ACHN (cell line): ENCODE data around the gene FAM89B.

ENCODE experiments used
- DNase-seq: peaks from one replicate; pipeline ENCODE4 v3.0.0-alpha.2; 2015
- in situ Hi-C: cut with HindIII; loops from 2 replicates; pipeline ENCODE4 v1.10.0; 2017; ENCODE audit warnings: low sequenced_read_pairs, low pct_ligation_motif_present, low pct_unique_long_range_greater_than_20kb

The FAM89B gene

GRCh38 chr11:65569164-65569972 lies 3.0 kb upstream of the FAM89B start:
- DNase-seq = no peak
- in situ Hi-C loops = no loop called here

GRCh38 chr11:65569973-65570918 lies 2.1 kb upstream of the FAM89B start, which contains the start of gene ZNRD2:
Gene ZNRD2, plus strand, starts transcription at chr11:65570477. Its CDS starts 15 bp downstream, at chr11:65570492.
- in situ Hi-C loops = no loop called here
- peak; percentile 97 for DNase-seq

- DNase-seq = no peak
Measured at GRCh38 chr11:65571420-65571819, 918 bp upstream of the FAM89B start.

GRCh38 chr11:65571940-65572339 lies 398 bp upstream of the FAM89B start:
- peak; percentile 67 for DNase-seq
- in situ Hi-C loops = no loop called here

More at GRCh38 chr11:65571420-65571819, 918 bp upstream of the FAM89B start:
- in situ Hi-C loops = no loop called here

GRCh38 chr11:65573391-65574079 lies 1.2 kb downstream of the FAM89B start:
- DNase-seq = no peak
- in situ Hi-C loops = no loop called here

GRCh38 chr11:65574109-65574810 lies 1.9 kb downstream of the FAM89B start:
- in situ Hi-C loops = no loop called here
- peak; percentile 92 for DNase-seq

- peak; percentile 32 for DNase-seq
- in situ Hi-C loops = no loop called here
Measured at GRCh38 chr11:65574811-65575567, 2.7 kb downstream of the FAM89B start.

GRCh38 chr11:65575568-65576231 lies 3.4 kb downstream of the FAM89B start, which contains the start of gene EHBP1L1:
Gene EHBP1L1, plus strand, starts transcription at chr11:65576053. Its CDS starts 250 bp downstream, at chr11:65576303.
- DNase-seq = peak; percentile 69
- in situ Hi-C loops = no loop called here

GRCh38 chr11:65576232-65576866 lies 4.0 kb downstream of the FAM89B start:
- in situ Hi-C loops = no loop called here

GRCh38 chr11:65576867-65577755 lies 4.8 kb downstream of the FAM89B start:
- in situ Hi-C loops = no loop called here
- DNase-seq = peak; percentile 81

More at GRCh38 chr11:65576232-65576866, 4.0 kb downstream of the FAM89B start:
- no peak for DNase-seq

- in situ Hi-C loops = no loop called here
- no peak for DNase-seq
Measured at GRCh38 chr11:65577756-65578109, 5.4 kb downstream of the FAM89B start.

- in situ Hi-C loops = no loop called here
- no peak for DNase-seq
Measured at GRCh38 chr11:65578134-65578533, 5.8 kb downstream of the FAM89B start.

- in situ Hi-C loops = no loop called here
- DNase-seq = no peak
Measured at GRCh38 chr11:65578667-65579066, 6.3 kb downstream of the FAM89B start.

- in situ Hi-C loops = no loop called here
- DNase-seq = no peak
Measured at GRCh38 chr11:65579291-65579690, 7.0 kb downstream of the FAM89B start.

GRCh38 chr11:65580031-65580692 lies 7.8 kb downstream of the FAM89B start:
- DNase-seq = no peak

More at GRCh38 chr11:65580031-65580692, 7.8 kb downstream of the FAM89B start:
- in situ Hi-C loops = no loop called here
